A549 (cell line): ENCODE data around the gene LOXL1. TPM values are rescaled to one million over a fixed set of nuclear protein-coding genes. Genes with fewer than 3 reads are reported as not detected.
A peak's percentile ranks its signal among the peaks of the same experiment; 100 is the strongest.

ENCODE experiments used
- ATAC-seq, 2 experiments: fragments of 200-7000 bp in 1 of 2; fragments of >200 bp in 1 of 2; cut with Nextera tagmentation in 1 of 2; cut with Tn5 transposase in 1 of 2; 3 replicates each; pipeline versions ENCODE4 v1.8.0 to v1.9.1; 2018 to 2020; ENCODE audit warnings: mild to moderate bottlenecking in 1 of 2, moderate library complexity in 1 of 2
- CTCF ChIA-PET: fragments of 300-600 bp; sonication (Branson Sonifier 250); formaldehyde crosslinking; extraction: SDS; loops from one replicate; lab custom pipeline; 2021; ENCODE audit warnings: antibody characterized with exemption, inconsistent platforms; lab: Yijun Ruan, JAX
- POLR2A ChIA-PET: fragments of 350-600 bp; formaldehyde crosslinking; extraction: SDS; loops from one replicate; lab custom pipeline; 2021; ENCODE audit warnings: antibody characterized with exemption, inconsistent platforms; lab: Yijun Ruan, JAX
- DNase-seq, 2 experiments: peaks; one replicate each; pipeline versions ENCODE4 v3.0.0 to v3.0.0-alpha.2; 2011 to 2016; ENCODE audit warnings: low read depth in 1 of 2, low spot score in 1 of 2
- FAIRE-seq: peaks from 2 replicates; lab custom pipeline; 2011; peaks lifted over from hg19 to GRCh38; lab: Jason Lieb, UNC
- H3K27ac ChIP-seq, 2 experiments: fragments of >200 bp; sonication (Bioruptor Twin); formaldehyde crosslinking; 3 replicates each; pipeline ENCODE4 v1.5.1; 2016 to 2017
- H3K4me1 ChIP-seq: fragments of >200 bp; sonication (Bioruptor Twin); formaldehyde crosslinking; 3 replicates; pipeline ENCODE4 v1.6.1; 2016
- H3K4me2 ChIP-seq: fragments of >200 bp; sonication (Bioruptor Twin); formaldehyde crosslinking; 3 replicates; pipeline ENCODE4 v1.6.1; 2016
- H3K4me3 ChIP-seq: fragments of >200 bp; sonication (Bioruptor Twin); formaldehyde crosslinking; 3 replicates; pipeline ENCODE4 v1.5.1; 2016
- H3K9me3 ChIP-seq: fragments of >200 bp; sonication (Bioruptor Twin); formaldehyde crosslinking; 3 replicates; pipeline ENCODE4 v1.6.1; 2016
- FOXS1 ChIP-seq: fragments of 250-450 bp; sonication (Bioruptor Pico); IDR thresholded peaks from 2 replicates; pipeline ENCODE4 v1.5.0; 2020; ENCODE audit warnings: mild to moderate bottlenecking, moderate library complexity
- GATA3 ChIP-seq: IDR thresholded peaks from 2 replicates; pipeline ENCODE4 v1.6.1; 2012; ENCODE audit warnings: borderline replicate concordance
- HOXB5 ChIP-seq: fragments of 250-450 bp; sonication (Bioruptor Pico); IDR thresholded peaks from 2 replicates; pipeline ENCODE4 v1.5.0; 2020; ENCODE audit warnings: mild to moderate bottlenecking, moderate library complexity
- JUN ChIP-seq, 2 experiments: fragments of >200 bp; sonication (Bioruptor Twin); formaldehyde crosslinking; IDR thresholded peaks; 2 replicates in 1 of 2; 3 replicates in 1 of 2; pipeline ENCODE4 v1.6.1; 2016 to 2017
- KDM5A ChIP-seq: fragments of 200-600 bp; sonication (generic); IDR thresholded peaks from 2 replicates; pipeline ENCODE4 v1.6.1; 2016; ENCODE audit warnings: antibody characterized with exemption, mild to moderate bottlenecking
- MYC ChIP-seq: IDR thresholded peaks from 2 replicates; pipeline ENCODE4 v1.6.1; 2012; ENCODE audit warnings: mild to moderate bottlenecking, inconsistent platforms, low read length, improper control_type of control experiment, borderline replicate concordance
- PHF8 ChIP-seq: fragments of 200-600 bp; sonication (generic); IDR thresholded peaks from 2 replicates; pipeline ENCODE4 v1.6.1; 2016; ENCODE audit warnings: low read depth, mild to moderate bottlenecking, antibody characterized with exemption, moderate library complexity, borderline replicate concordance
- POLR2A ChIP-seq: IDR thresholded peaks from 2 replicates; pipeline ENCODE4 v1.6.1; 2012; ENCODE audit warnings: mild to moderate bottlenecking, low read length
- RARB ChIP-seq: fragments of 250-450 bp; sonication (Bioruptor Pico); IDR thresholded peaks from 2 replicates; pipeline ENCODE4 v1.8.0; 2021; ENCODE audit warnings: mild to moderate bottlenecking, moderate library complexity
- SMC3 ChIP-seq: fragments of >200 bp; sonication (Bioruptor Twin); formaldehyde crosslinking; IDR thresholded peaks from 3 replicates; pipeline ENCODE4 v1.6.1; 2018; ENCODE audit warnings: inconsistent platforms
- TFCP2L1 ChIP-seq: fragments of 250-450 bp; sonication (Bioruptor Pico); IDR thresholded peaks from 2 replicates; pipeline ENCODE4 v1.5.0; 2021; ENCODE audit warnings: mild to moderate bottlenecking
- ZFP36 ChIP-seq: fragments of 450-650 bp; IDR thresholded peaks from 2 replicates; pipeline ENCODE4 v1.6.1; 2014; ENCODE audit warnings: borderline replicate concordance; ENCODE audit not compliant: partially characterized antibody
- ZSCAN20 ChIP-seq: fragments of 250-450 bp; sonication (Bioruptor Pico); IDR thresholded peaks from 2 replicates; pipeline ENCODE4 v1.8.0; 2022; ENCODE audit warnings: mild to moderate bottlenecking, moderate library complexity
- WGBS: methylation state at CpG from one replicate; pipeline ENCODE4 v1.1.6; 2017; ENCODE audit errors: missing lambda C conversion rate; 5-methylcytosine and 5-hydroxymethylcytosine counted together
- polyA plus RNA-seq, 4 experiments: library from polyadenylated mRNA; depleted of rRNA in 3 of 4; stranded (reverse); fragments of >200 nt; fragmentation: RNase III in 1 of 4; extraction: RNeasy Plus Mini Kit Qiagen cat#74134 plus additional on column Dnase treatment in 1 of 4; gene quantifications; 2 replicates in 3 of 4; 3 replicates in 1 of 4; pipeline ENCODE4 v1.2.3, GENCODE V29; 2011 to 2017
- TF ChIP-seq, protein P1 (sequence below): IDR thresholded peaks from 2 replicates; pipeline ENCODE4 v1.6.1; 2012; ENCODE audit warnings: low read depth, borderline replicate concordance
- TF ChIP-seq, protein P2 (sequence below): fragments of 450-650 bp; IDR thresholded peaks from 2 replicates; pipeline ENCODE4 v1.6.1; 2014; ENCODE audit warnings: antibody characterized with exemption
- TF ChIP-seq, protein P3 (sequence below): fragments of >200 bp; sonication (Bioruptor Twin); formaldehyde crosslinking; IDR thresholded peaks from 3 replicates; pipeline ENCODE4 v1.6.1; 2016
- TF ChIP-seq, protein P4 (sequence below): fragments of >200 bp; sonication (Bioruptor Twin); formaldehyde crosslinking; IDR thresholded peaks from 3 replicates; pipeline ENCODE4 v1.5.1; 2016
- TF ChIP-seq, protein P5 (sequence below): IDR thresholded peaks from 2 replicates; pipeline ENCODE4 v1.6.1; 2012

The LOXL1 gene
- polyA plus RNA-seq, 2 of the 4 experiments (the other 2 are of a cell fraction): 0.62 to 0.65 TPM

DNA sequence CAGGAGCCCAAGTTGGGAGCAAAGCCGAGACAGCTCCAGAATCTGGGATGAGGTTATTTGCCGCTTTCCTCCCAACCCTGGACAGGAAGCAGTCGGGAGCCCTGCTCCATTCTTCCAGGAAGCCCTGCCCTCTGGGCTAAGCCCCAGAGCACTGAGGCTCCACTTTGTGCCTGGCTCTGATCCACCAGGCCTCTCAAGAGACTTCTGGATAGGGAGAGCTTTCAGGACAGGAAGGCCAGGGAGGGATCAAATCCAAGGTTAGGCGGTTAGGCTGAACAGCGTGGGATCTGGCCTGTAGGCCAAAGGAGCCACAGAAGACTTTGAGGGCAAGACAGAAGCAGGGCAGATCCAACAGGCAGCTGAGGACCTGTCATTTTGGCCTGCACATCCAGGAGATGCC is 65.0 kb downstream of the LOXL1 start:
- Histone ChIP-seq H3K4me1 (peaks cover 33% of the 10 kb centered on the region), H3K4me3 (peak overlapping the region; percentile 83), H3K9me3 (no peaks in the 10 kb centered on the region), H3K4me2 (peak overlapping the region; percentile 83), H3K27ac (peak overlapping the region; percentile 57 to 88; a peak in 5 of 6 replicates)
- ChIA-PET POLR2A (no interaction called here), CTCF (interaction anchor here (0.8 to 5.5 kb wide), 8 partner anchors 8 to 331 kb away, joined by 3 to 30 read pairs (median 4); no protein-coding TSS in a partner anchor)
- no peak for ATAC-seq
- TF ChIP-seq ZSCAN20 (no peak), RARB (CRISPR knock-in tag) (no peak), SMC3 (no peak), ZFP36 (no peak), TFCP2L1 (CRISPR knock-in tag) (no peak), KDM5A (no peak), FOXS1 (CRISPR knock-in tag) (no peak), HOXB5 (no peak)
- TF ChIP-seq, protein P1, sequence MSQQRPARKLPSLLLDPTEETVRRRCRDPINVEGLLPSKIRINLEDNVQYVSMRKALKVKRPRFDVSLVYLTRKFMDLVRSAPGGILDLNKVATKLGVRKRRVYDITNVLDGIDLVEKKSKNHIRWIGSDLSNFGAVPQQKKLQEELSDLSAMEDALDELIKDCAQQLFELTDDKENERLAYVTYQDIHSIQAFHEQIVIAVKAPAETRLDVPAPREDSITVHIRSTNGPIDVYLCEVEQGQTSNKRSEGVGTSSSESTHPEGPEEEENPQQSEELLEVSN: no peak
- TF ChIP-seq, protein P2, sequence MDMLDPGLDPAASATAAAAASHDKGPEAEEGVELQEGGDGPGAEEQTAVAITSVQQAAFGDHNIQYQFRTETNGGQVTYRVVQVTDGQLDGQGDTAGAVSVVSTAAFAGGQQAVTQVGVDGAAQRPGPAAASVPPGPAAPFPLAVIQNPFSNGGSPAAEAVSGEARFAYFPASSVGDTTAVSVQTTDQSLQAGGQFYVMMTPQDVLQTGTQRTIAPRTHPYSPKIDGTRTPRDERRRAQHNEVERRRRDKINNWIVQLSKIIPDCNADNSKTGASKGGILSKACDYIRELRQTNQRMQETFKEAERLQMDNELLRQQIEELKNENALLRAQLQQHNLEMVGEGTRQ: no peak
- no peak for FAIRE-seq
- 85% methylated on average over 5 of the region's 5 CpGs for WGBS
- no peak for DNase-seq

DNA sequence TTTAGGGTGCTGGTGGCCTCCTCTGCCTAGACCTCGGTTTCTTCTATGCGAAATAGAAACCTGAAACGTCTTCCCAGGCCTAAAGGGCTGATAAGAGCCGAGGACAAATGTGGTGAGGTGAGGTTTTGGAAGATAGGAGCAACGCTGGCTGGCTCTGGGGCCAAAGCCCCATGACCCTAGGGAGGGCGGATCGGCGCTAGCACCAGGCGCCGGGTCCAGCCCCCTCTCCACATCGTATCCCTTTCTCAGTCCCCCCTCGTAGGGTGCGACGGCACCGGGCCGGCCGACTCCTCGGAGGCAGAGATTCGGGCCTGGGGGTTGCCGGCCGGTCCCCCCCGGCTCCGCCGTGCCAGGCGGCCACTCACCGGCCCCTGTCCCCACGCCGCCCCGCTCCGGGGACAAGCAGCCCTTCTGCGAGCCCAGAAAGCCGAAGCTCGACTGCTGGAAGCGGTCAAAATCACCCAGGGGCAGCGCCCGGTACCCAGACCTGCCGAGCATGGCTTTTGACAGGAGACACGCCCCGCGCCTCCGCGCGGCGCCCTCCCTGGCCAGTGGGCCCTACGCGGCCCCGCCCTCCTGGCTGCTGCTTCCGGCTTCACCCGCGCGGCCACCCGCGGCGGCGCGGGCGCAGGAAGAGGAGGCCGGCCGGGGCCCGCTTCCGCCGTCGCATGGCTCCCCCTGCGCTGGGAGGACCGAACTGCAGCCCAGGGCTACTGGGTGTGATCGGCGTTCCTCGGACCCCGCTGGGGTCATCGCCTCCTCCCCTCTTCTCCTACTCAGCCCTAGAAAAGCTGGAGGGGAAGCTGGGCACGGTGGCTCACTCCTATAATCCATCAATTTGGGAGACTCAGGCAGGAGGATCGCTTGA is 65.7 kb downstream of the LOXL1 start, which contains the start of gene STOML1:
TSS of gene STOML1 (minus strand) at position 570 of the 868 bp plus-strand sequence. CDS start at position 498, 72 bp downstream.
- FAIRE-seq (no peak), ATAC-seq (peak; percentile 86 to 89), DNase-seq (peak; percentile 87 to 91)
- POLR2A ChIA-PET: no interaction called here
- Histone ChIP-seq H3K27ac (peak within 1 kb of the TSS; percentile 68 to 88), H3K4me2 (peak within 1 kb of the TSS; percentile 83), H3K4me3 (peak within 1 kb of the TSS; percentile 83)
- WGBS: 0% methylated on average over 13 of the region's 72 CpGs
- TF ChIP-seq POLR2A (0 out of 2 replicates have a peak, but pooled peaks have one; percentile 9), MYC (0 out of 2 replicates have a peak, but pooled peaks have one; percentile 41), JUN (IDR thresholded peaks at IDR 0.05) (peak in 1 of 2 experiments; percentile 57; a peak in 2 of 5 replicates), PHF8 (peak; percentile 37; the same call in 1 of the 2 replicates), GATA3 (no peak)
- TF ChIP-seq, protein P3, sequence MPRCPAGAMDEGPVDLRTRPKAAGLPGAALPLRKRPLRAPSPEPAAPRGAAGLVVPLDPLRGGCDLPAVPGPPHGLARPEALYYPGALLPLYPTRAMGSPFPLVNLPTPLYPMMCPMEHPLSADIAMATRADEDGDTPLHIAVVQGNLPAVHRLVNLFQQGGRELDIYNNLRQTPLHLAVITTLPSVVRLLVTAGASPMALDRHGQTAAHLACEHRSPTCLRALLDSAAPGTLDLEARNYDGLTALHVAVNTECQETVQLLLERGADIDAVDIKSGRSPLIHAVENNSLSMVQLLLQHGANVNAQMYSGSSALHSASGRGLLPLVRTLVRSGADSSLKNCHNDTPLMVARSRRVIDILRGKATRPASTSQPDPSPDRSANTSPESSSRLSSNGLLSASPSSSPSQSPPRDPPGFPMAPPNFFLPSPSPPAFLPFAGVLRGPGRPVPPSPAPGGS: no peak
- TF ChIP-seq, protein P4, sequence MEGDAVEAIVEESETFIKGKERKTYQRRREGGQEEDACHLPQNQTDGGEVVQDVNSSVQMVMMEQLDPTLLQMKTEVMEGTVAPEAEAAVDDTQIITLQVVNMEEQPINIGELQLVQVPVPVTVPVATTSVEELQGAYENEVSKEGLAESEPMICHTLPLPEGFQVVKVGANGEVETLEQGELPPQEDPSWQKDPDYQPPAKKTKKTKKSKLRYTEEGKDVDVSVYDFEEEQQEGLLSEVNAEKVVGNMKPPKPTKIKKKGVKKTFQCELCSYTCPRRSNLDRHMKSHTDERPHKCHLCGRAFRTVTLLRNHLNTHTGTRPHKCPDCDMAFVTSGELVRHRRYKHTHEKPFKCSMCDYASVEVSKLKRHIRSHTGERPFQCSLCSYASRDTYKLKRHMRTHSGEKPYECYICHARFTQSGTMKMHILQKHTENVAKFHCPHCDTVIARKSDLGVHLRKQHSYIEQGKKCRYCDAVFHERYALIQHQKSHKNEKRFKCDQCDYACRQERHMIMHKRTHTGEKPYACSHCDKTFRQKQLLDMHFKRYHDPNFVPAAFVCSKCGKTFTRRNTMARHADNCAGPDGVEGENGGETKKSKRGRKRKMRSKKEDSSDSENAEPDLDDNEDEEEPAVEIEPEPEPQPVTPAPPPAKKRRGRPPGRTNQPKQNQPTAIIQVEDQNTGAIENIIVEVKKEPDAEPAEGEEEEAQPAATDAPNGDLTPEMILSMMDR: peak; percentile 61
- TF ChIP-seq, protein P5, sequence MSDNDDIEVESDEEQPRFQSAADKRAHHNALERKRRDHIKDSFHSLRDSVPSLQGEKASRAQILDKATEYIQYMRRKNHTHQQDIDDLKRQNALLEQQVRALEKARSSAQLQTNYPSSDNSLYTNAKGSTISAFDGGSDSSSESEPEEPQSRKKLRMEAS: peak; percentile 36; the same call in 1 of the 2 replicates
- TF ChIP-seq, all 56 proteins: peak for 6
- CTCF ChIA-PET: interaction anchor here (0.6 to 5.5 kb wide), 13 partner anchors 8 to 331 kb away, joined by 3 to 30 read pairs (median 3); no protein-coding TSS in a partner anchor
- no peaks in the 10 kb centered on the region for H3K9me3 ChIP-seq
- peaks cover 33% of the 10 kb centered on the region for H3K4me1 ChIP-seq
